Measurements from ENCODE around the gene PRKAR1A.

The PRKAR1A gene

DNA sequence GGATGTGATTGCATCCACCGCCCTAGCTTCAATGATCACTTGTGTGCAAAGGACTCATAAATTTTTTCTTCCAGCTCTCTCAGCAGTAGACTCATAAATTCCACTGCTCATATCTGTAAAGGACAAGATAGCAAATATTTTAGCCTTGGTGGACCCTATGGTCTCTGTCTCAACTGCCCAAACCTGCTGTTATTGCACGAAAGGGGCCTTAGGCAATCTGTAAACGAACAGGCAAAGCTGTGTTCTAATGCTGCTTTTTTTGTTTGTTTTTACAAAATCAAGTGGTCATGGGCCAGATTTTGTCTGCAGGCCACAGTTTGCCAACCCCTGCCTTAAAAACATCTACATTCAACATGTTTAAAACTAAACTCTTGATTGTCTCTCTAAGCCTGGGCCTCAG lies 54.8 kb downstream of the PRKAR1A start:
- TF ChIP-seq CTCF (conservative IDR thresholded peaks at IDR 0.05) (no peak), ZFX (IDR thresholded peaks at IDR 0.05) (no peak)

DNA sequence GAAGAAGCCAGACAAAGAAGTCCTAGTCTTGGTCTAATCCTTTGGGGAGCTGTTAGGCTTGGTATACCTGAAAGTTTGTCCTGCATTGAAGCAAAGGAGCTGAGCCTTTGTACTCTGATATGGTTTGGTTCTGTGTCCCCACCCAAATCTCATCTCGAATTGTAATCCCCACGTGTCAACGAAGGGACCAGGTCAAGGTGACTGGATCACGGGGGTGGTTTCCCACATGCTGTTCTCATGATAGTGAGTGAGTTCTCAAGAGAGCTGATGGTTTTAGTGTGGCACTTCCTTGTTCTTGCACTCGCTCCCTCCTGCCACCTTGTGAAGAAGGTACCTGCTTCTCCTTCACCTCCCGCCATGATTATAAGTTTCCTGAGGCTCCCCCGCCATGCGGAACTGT lies 55.4 kb downstream of the PRKAR1A start:
- no peak for TF ChIP-seq ZFX (IDR thresholded peaks at IDR 0.05)
- TF ChIP-seq CTCF (conservative IDR thresholded peaks at IDR 0.05), result no peak

More for the DNA sequence above, 54.8 kb downstream of the PRKAR1A start:
- H3K27ac ChIP-seq, result no peak overlapping the region

GRCh38 chr17:68568581-68568980 lies 56.4 kb downstream of the PRKAR1A start:
- no peak overlapping the region for H3K27ac ChIP-seq
- TF ChIP-seq ZFX (IDR thresholded peaks at IDR 0.05), result no peak
- TF ChIP-seq CTCF (conservative IDR thresholded peaks at IDR 0.05), result no peak

More for the DNA sequence above, 55.4 kb downstream of the PRKAR1A start:
- no peak overlapping the region for H3K27ac ChIP-seq

GRCh38 chr17:68569346-68569745 lies 57.1 kb downstream of the PRKAR1A start:
- H3K27ac ChIP-seq, result no peak overlapping the region
- TF ChIP-seq ZFX (IDR thresholded peaks at IDR 0.05), result no peak
- no peak for TF ChIP-seq CTCF (conservative IDR thresholded peaks at IDR 0.05)

DNA sequence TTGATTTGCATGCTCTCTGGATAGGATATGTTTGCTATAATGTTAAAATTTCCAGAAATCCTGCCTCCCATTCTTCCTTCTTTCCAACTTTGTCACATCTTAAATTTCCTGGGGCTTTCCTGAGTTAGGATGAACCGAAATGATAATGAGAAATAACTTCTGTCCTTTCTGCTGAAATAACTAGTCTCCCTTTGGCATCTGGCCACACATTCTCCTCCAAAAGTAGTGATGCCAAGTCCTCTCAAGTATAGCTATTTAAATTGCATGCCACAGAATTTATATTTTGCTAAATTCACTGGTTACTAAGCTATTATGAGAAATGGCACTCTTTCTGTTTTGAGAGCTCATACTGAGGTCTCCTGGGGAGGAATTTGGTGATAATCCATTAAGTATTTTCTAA lies 58.3 kb downstream of the PRKAR1A start:
- no peak overlapping the region for H3K27ac ChIP-seq
- TF ChIP-seq ZFX (IDR thresholded peaks at IDR 0.05) (no peak), CTCF (conservative IDR thresholded peaks at IDR 0.05) (no peak)

GRCh38 chr17:68572138-68572842 lies 60.1 kb downstream of the PRKAR1A start:
- no peak for TF ChIP-seq ZFX (IDR thresholded peaks at IDR 0.05)
- no peak for TF ChIP-seq CTCF (conservative IDR thresholded peaks at IDR 0.05)
- no peak overlapping the region for H3K27ac ChIP-seq

GRCh38 chr17:68573338-68573737 lies 61.1 kb downstream of the PRKAR1A start:
- TF ChIP-seq ZFX (IDR thresholded peaks at IDR 0.05) (no peak), CTCF (conservative IDR thresholded peaks at IDR 0.05) (no peak)
- H3K27ac ChIP-seq, result no peak overlapping the region

All from C4-2B (cell line).